ENCODE results near the gene ZNF800. TPM values are rescaled to one million over a fixed set of nuclear protein-coding genes. Genes with fewer than 3 reads are reported as not detected.

ZNF800 gene
- total and polyA plus RNA-seq, 4 donors: 7.7 to 34.8 (median 20.6) TPM

DNA sequence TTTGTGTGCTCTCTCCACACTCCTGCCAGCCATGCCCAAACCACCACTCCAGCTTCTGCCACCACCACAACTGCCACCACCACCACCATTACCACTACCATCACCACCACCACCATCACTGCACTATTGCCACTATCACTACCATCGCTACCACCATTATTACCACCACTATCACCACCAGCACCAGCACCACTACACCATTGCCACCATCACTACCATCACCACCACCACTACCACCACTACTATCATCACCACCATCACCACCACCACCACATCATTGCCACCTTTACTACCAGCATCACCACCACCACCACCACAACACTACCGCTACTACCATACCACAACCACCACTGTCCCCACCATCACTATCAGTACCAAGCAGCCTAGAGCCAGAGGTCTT lies 26.0 kb upstream of the ZNF800 start:
- H3K9me3 ChIP-seq (ENCODE audit: control insufficient read depth in 4 of 4, insufficient read depth in 3 of 4, low read length in 3 of 4): no peaks in the 10 kb centered on the region
- no peak overlapping the region for H3K4me3 ChIP-seq
- no peak for TF ChIP-seq CTCF (IDR thresholded peaks at IDR 0.05; ENCODE audit: control extremely low read depth, extremely low read depth)
- H3K27me3 ChIP-seq (ENCODE audit: control insufficient read depth in 3 of 3, insufficient read depth in 3 of 3, low read length in 2 of 3): no peaks in the 10 kb centered on the region
- H3K9ac ChIP-seq (ENCODE audit: insufficient read depth in 1 of 2, low read length in 2 of 2): no peak overlapping the region
- H3K4me1 ChIP-seq (ENCODE audit: control insufficient read depth in 5 of 5, insufficient read depth in 5 of 5, low read length in 5 of 5): no peaks in the 10 kb centered on the region
- no peak for DNase-seq
- ATAC-seq (ENCODE audit: insufficient read depth, low FRiP score): no peak
- no peak overlapping the region for H3K27ac ChIP-seq (ENCODE audit: low read depth in 1 of 2, low read length in 1 of 2)
- H3K36me3 ChIP-seq (ENCODE audit: control insufficient read depth in 4 of 4, insufficient read depth in 4 of 4, low read length in 4 of 4): no peaks in the 10 kb centered on the region
- 49 to 50% methylated on average over 2 of the region's 2 CpGs for WGBS, 2 donors

- no peaks in the 10 kb centered on the region for H3K36me3 ChIP-seq (ENCODE audit: control insufficient read depth in 4 of 4, insufficient read depth in 4 of 4, low read length in 4 of 4)
- WGBS, 2 donors: 88 to 90% methylated on average over 4 of the region's 4 CpGs
- H3K9ac ChIP-seq (ENCODE audit: insufficient read depth in 1 of 2, low read length in 2 of 2): no peak overlapping the region
- no peak for DNase-seq
- H3K9me3 ChIP-seq (ENCODE audit: control insufficient read depth in 4 of 4, insufficient read depth in 3 of 4, low read length in 3 of 4): no peaks in the 10 kb centered on the region
- ATAC-seq (ENCODE audit: insufficient read depth, low FRiP score): no peak
- no peaks in the 10 kb centered on the region for H3K4me1 ChIP-seq (ENCODE audit: control insufficient read depth in 5 of 5, insufficient read depth in 5 of 5, low read length in 5 of 5)
- no peak overlapping the region for H3K27ac ChIP-seq (ENCODE audit: low read depth in 1 of 2, low read length in 1 of 2)
- no peak for TF ChIP-seq CTCF (IDR thresholded peaks at IDR 0.05; ENCODE audit: control extremely low read depth, extremely low read depth)
- H3K27me3 ChIP-seq (ENCODE audit: control insufficient read depth in 3 of 3, insufficient read depth in 3 of 3, low read length in 2 of 3): no peaks in the 10 kb centered on the region
- H3K4me3 ChIP-seq: no peak overlapping the region
Measured at GRCh38 chr7:127417346-127417745, 24.8 kb upstream of the ZNF800 start.

- 94 to 97% methylated on average over 4 of the region's 4 CpGs for WGBS, 2 donors
- no peak for TF ChIP-seq CTCF (IDR thresholded peaks at IDR 0.05; ENCODE audit: control extremely low read depth, extremely low read depth)
- Histone ChIP-seq H3K27ac (ENCODE audit: low read depth in 1 of 2, low read length in 1 of 2) (no peak overlapping the region), H3K36me3 (ENCODE audit: control insufficient read depth in 4 of 4, insufficient read depth in 4 of 4, low read length in 4 of 4) (no peaks in the 10 kb centered on the region), H3K27me3 (ENCODE audit: control insufficient read depth in 3 of 3, insufficient read depth in 3 of 3, low read length in 2 of 3) (no peaks in the 10 kb centered on the region), H3K4me3 (no peak overlapping the region), H3K9me3 (ENCODE audit: control insufficient read depth in 4 of 4, insufficient read depth in 3 of 4, low read length in 3 of 4) (no peaks in the 10 kb centered on the region), H3K9ac (ENCODE audit: insufficient read depth in 1 of 2, low read length in 2 of 2) (no peak overlapping the region), H3K4me1 (ENCODE audit: control insufficient read depth in 5 of 5, insufficient read depth in 5 of 5, low read length in 5 of 5) (no peaks in the 10 kb centered on the region)
- DNase-seq (no peak), ATAC-seq (ENCODE audit: insufficient read depth, low FRiP score) (no peak)
Measured at GRCh38 chr7:127415060-127415742, 22.7 kb upstream of the ZNF800 start.

DNA sequence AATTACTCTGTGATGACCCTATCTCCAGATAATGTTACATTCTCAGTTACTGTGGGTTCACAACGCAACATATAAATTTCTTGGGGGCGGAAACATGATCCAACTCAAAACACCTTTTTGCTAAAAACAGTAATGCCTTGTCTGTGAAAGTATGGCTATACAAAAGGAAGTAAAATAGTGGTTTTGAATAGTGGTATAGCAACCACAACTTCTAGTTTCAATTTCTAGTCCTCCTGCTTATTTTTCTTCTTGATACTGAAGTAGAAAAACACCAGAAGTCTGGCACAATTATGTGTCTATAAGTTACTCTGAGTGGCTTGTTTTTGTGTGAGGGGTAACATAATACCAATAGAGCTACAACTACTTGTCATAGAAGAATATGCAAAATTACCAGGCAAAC lies 21.5 kb upstream of the ZNF800 start:
- no peak overlapping the region for H3K27ac ChIP-seq (ENCODE audit: low read depth in 1 of 2, low read length in 1 of 2)
- H3K9me3 ChIP-seq (ENCODE audit: control insufficient read depth in 4 of 4, insufficient read depth in 3 of 4, low read length in 3 of 4): no peaks in the 10 kb centered on the region
- no peak for ATAC-seq (ENCODE audit: insufficient read depth, low FRiP score)
- no peak for DNase-seq
- 42 to 69% methylated on average over 2 of the region's 2 CpGs for WGBS, 2 donors
- H3K9ac ChIP-seq (ENCODE audit: insufficient read depth in 1 of 2, low read length in 2 of 2): no peak overlapping the region
- H3K36me3 ChIP-seq (ENCODE audit: control insufficient read depth in 4 of 4, insufficient read depth in 4 of 4, low read length in 4 of 4): no peaks in the 10 kb centered on the region
- H3K4me1 ChIP-seq (ENCODE audit: control insufficient read depth in 5 of 5, insufficient read depth in 5 of 5, low read length in 5 of 5): no peaks in the 10 kb centered on the region
- no peak for TF ChIP-seq CTCF (IDR thresholded peaks at IDR 0.05; ENCODE audit: control extremely low read depth, extremely low read depth)
- no peaks in the 10 kb centered on the region for H3K27me3 ChIP-seq (ENCODE audit: control insufficient read depth in 3 of 3, insufficient read depth in 3 of 3, low read length in 2 of 3)
- H3K4me3 ChIP-seq: no peak overlapping the region

Data from lung (tissue), 12 donors.